ENCODE measurements around the gene VPS51. TPM values are rescaled to one million over a fixed set of nuclear protein-coding genes. Genes with fewer than 3 reads are reported as not detected.

The VPS51 gene
- total RNA-seq, 1 experiment from 2014 or later = 123 TPM

GRCh38 chr11:65085446-65085845 is 10.6 kb upstream of the VPS51 start:
- Mint-ChIP-seq H3K4me3 (peak overlapping the region; percentile 94), H3K36me3 (peaks cover 23% of the 10 kb centered on the region), H3K27ac (peak overlapping the region; percentile 64; the same call in 1 of the 2 replicates), H3K9me3 (no peaks in the 10 kb centered on the region), H3K4me1 (peaks cover 10% of the 10 kb centered on the region), H3K27me3 (ENCODE audit: low read depth) (no peaks in the 10 kb centered on the region)
- CTCF ChIA-PET = interaction anchor here (1.3 to 1.4 kb wide), 2 partner anchors 25 to 27 kb away, joined by 5 read pairs; partner anchors contain the start of gene TM7SF2
- TF ChIP-seq FOXP1 (CRISPR knock-in tag; IDR thresholded peaks at IDR 0.05; ENCODE audit: borderline replicate concordance) = no peak
- no peak for TF ChIP-seq E2F4 (CRISPR knock-in tag; IDR thresholded peaks at IDR 0.05; ENCODE audit: borderline replicate concordance, low read depth)
- no peak for TF ChIP-seq AFF4 (CRISPR knock-in tag; IDR thresholded peaks at IDR 0.05; ENCODE audit: borderline replicate concordance)
- TF ChIP-seq MLX (CRISPR knock-in tag; IDR thresholded peaks at IDR 0.05) = no peak
- no peak for TF ChIP-seq NR1H2 (CRISPR knock-in tag; IDR thresholded peaks at IDR 0.05)
- no peak for TF ChIP-seq ATF6 (CRISPR knock-in tag; IDR thresholded peaks at IDR 0.05)
- TF ChIP-seq CBFB (CRISPR knock-in tag; IDR thresholded peaks at IDR 0.05; ENCODE audit: low read depth) = no peak
- TF ChIP-seq ZMAT4 (CRISPR knock-in tag; IDR thresholded peaks at IDR 0.05) = no peak
- TF ChIP-seq PRDM15 (CRISPR knock-in tag; IDR thresholded peaks at IDR 0.05) = no peak
- TF ChIP-seq TEAD4 (CRISPR knock-in tag; IDR thresholded peaks at IDR 0.05) = no peak
- TF ChIP-seq STAT6 (CRISPR knock-in tag; conservative IDR thresholded peaks at IDR 0.05; ENCODE audit: low read depth) = no peak
- TF ChIP-seq ZNF671 (CRISPR knock-in tag; IDR thresholded peaks at IDR 0.05) = no peak
- TF ChIP-seq ZBTB43 (CRISPR knock-in tag; IDR thresholded peaks at IDR 0.05) = no peak
- TF ChIP-seq CREB1 (CRISPR knock-in tag; IDR thresholded peaks at IDR 0.05) = no peak
- TF ChIP-seq ZNF232 (CRISPR knock-in tag; IDR thresholded peaks at IDR 0.05) = no peak
- no peak for TF ChIP-seq NFE2L1 (CRISPR knock-in tag; IDR thresholded peaks at IDR 0.05)
- TF ChIP-seq MXD4 (CRISPR knock-in tag; IDR thresholded peaks at IDR 0.05; ENCODE audit: borderline replicate concordance) = no peak
- ATAC-seq (no peak), DNase-seq (ENCODE audit: low spot score) (no peak)
- POLR2A ChIA-PET = interaction anchor here (0.8 to 1.0 kb wide), 3 partner anchors 26 to 44 kb away, joined by 3 to 4 read pairs (median 4); partner anchors contain the start of genes SAC3D1, TM7SF2 and ZNHIT2
